Stimulated activated CD8-positive, alpha-beta memory T cell treated with anti-CD3 and anti-CD28 coated beads, Interleukin-7, amount 100 ng/mL, for 4 hours (primary cell): Measurements from ENCODE around the gene DEPDC5.

Experiments
- DNase-seq, 2 donors: peaks; one replicate each; pipeline ENCODE4 v3.0.0-alpha.2; 2020; ENCODE audit warnings: low read depth in 2 of 2

DEPDC5 gene

DNA sequence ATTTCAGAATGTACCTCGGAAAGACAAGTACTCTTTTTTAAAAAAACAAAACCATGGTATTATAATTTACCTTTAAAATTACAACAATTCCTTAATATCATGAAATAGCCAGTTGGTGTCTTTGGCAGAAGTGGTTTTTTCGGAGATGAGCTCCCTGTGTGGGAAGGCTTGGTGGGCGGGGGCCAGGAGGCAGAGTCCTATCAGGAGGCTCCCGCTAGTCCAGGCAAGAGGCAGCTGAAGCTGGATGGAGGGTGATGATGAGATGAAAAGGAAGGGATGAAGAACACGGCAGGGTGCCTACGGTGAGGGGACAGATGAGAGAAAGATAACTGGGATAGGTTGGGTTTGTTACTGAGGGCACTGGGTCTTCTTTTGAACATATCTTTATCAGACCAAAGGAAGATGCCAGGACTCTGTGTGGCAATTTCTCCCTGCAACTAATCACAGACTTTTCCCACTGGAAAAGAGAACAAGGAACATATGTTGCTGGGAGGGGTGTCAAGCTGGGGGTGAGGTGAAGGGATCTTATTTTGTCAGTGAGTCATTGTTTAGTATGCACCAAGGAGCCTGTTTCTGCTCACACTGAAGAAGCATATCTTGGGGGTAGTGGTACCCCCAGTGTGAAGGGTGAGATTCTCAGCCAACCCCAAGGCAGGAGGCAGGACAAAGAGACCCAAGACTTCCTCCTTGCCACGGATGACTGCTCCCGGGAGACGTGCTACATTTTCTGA lies 99.0 kb downstream of the DEPDC5 start:
- no peak for DNase-seq

- no peak for DNase-seq
Observed at GRCh38 chr22:31853736-31854495, 100.1 kb downstream of the DEPDC5 start.

DNA sequence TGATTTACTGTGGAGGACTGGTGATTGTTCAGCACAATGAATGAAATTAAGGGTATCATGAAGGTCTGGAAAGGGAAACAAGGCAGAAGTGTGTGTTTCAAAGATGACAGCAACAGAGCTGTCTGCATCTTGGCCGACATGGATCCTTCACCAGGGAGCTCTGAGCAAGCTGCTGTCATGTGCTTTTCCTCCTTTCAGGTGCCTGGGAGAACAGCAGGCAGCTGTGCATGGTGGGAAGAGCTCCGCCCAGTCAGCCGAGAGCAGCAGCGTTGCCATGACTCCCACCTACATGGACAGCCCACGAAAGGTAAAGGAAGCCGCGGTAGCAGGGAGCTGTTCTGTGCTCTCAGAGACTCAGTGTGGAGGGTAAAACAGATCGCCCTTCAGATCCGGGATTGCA lies 103.4 kb downstream of the DEPDC5 start:
- no peak for DNase-seq

- DNase-seq, result no peak
Observed at GRCh38 chr22:31861226-31861840, 107.5 kb downstream of the DEPDC5 start.

DNA sequence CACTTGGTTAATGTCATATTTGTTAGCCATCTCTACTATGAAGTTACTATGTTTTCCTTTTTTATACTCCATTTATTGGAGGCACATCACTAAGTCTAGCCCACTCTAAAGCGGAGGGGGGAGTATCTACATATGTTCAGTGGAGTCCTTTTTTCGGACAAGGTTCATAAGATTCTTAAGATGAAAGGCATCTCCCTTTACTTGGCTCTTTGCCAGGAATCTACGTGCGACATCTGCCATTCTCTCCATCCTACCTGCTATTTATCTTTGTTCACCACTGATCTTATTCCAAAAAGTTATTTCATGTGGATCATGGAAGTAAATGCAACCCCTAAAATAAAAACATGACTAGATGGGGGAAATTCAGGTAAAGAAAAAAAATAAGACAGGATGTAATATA lies 113.1 kb downstream of the DEPDC5 start:
- no peak for DNase-seq

- DNase-seq, result no peak
Observed at GRCh38 chr22:31867386-31868153, 113.8 kb downstream of the DEPDC5 start.

DNA sequence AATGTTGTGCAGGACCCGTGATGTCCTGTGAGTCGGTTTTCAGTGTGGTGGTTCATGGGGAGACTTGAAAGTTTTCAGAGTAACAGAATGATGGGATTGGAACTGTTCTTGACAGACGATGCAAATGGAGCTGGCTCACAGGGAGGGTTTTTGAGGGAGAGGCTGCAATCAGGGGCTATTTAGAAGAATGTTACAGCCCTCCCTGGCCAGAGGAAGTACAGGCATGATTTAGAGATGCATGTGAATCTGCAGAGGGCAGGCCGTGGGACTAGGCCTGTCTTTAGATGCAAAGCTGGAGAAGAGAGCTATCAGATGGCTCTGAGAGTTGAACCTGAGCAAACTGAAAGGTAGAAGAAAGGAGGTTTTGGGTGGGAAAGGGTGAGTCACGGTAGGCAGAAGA lies 115.9 kb downstream of the DEPDC5 start:
- DNase-seq, result no peak

DNA sequence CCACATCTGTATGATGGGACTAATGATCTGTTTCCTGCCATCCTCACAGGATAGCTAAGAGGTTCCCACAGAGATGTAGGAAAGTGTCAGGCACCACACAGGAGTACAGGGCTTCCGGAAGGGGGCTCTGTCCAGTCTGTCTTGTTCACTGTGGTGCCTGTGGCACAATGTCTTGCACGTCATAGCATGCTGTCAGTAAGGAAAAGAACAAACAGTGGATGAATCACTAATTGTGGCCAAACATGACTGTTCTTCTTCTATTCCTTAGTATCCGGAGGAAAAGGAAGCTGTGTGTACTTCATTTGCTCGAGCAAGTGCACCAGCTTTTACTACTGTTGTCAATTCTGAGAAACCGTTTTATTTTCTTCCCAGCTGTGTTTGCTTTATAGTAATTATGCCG lies 117.1 kb downstream of the DEPDC5 start:
- no peak for DNase-seq

- no peak for DNase-seq
Observed at GRCh38 chr22:31871480-31871879, 117.7 kb downstream of the DEPDC5 start.

- no peak for DNase-seq
Observed at GRCh38 chr22:31872209-31872608, 118.4 kb downstream of the DEPDC5 start.

GRCh38 chr22:31874821-31875220 lies 121.0 kb downstream of the DEPDC5 start:
- no peak for DNase-seq

DNA sequence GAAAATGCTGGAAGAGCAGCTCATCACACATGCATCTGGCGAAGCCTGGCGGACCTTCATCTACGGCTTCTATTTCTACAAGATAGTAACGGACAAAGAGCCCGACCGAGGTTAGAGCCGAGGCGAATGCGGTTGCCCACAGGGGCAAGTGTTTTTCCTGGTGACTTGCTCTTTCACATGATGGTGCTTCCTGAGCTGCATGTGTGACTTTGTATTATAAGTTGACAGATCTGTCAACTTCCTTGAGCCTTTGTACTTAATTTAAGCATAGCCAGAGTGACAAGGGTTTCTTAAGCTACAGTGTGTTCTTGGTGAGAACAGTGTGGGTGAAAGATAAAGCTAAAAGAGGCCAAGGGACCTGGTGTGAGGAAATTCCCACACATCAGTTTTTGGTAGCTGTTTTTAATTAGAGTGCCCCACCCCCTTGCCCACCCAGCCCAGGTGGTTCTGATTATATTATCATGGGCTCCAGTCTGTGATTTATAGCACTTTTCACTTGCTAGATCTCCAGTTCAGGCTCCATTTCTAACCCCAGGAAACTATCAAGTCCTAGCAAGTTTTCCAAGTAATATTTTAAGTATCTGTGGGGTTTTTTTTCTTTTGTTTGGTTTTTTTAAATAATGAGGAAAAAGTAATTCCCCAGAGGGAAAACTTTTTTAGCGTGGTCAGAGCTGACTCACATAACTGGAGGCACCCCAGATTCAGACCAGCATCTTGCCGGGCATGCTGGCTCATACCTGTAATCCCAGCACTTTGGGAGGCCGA lies 122.5 kb downstream of the DEPDC5 start:
- DNase-seq, result peak in 1 of 2 donors; percentile 3

GRCh38 chr22:31879585-31879984 lies 125.8 kb downstream of the DEPDC5 start:
- no peak for DNase-seq

GRCh38 chr22:31881200-31881599 lies 127.4 kb downstream of the DEPDC5 start:
- no peak for DNase-seq

DNA sequence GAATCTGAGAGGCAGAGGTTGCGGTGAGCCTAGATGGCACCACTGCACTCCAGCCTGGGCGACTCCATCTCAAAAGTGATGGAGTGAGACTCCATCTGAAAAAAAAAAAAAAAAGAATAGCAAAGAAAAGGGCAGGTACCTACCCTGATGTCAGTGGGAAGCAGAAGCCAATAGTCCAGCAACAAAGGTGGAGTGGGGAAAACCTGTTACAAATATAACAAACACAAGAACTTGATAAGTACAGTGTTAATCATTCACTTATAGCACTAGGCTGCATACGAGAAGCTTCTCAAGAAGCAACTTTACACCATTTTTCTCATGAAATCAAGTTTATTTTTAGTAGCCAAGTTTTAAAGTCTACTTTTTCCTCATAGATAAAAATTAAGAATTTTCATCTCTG lies 128.0 kb downstream of the DEPDC5 start:
- DNase-seq, result no peak

DNA sequence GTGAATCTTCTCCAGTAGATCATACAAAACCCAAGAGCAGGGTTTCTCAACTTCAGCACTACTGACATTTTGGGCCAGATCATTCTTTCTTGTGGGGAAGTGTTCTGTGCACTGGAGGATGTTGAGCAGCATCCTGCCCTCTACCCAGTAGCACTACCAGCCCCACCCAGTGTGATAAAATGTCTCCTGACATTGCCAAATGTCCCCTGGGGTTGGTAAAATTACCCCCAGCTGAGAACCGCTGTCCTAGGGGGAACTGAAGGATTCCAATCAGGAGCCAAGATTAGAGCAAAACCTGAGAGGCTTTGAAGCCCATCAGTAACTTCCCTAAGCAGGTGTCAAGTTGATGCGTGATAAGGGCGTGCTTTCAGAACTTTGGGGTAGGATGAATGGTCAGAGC lies 129.2 kb downstream of the DEPDC5 start:
- no peak for DNase-seq

DNA sequence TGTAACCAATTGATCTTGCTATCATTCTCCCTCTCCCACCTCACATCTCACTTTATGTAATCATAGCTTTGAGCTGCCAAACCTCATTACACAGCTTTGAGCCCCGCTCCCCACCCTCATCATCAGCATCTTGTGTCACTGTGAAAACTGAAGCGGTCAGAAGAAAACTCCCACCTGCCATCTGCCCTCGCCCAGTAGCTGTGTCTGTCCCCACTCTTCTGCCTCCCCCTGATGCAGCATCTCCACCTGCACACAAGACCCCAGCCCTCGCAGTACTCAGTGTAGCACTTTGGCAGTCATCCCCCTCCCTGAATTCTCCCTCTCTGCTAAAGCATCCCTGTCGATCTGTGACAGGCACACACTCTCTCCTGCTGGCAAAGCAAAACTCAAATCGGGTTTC lies 130.2 kb downstream of the DEPDC5 start:
- DNase-seq, result no peak

GRCh38 chr22:31891366-31892079 lies 137.7 kb downstream of the DEPDC5 start:
- DNase-seq, result no peak

GRCh38 chr22:31892080-31892433 lies 138.2 kb downstream of the DEPDC5 start:
- no peak for DNase-seq

DNA sequence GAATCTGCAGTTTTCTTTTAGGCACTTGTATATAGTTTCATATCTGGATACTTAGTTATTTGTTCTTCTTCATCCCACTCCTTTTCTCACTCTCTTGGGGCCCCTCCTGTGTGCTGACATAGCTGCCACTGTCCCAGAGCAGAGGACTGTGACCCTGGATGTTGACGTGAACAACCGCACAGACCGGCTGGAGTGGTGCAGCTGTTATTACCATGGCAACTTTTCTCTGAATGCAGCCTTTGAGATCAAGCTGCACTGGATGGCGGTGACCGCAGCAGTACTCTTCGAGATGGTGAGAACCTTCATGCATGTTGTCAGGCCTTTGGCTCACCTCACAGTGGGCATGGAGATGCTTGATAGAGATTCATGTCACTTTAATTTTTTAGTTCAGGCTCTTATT lies 139.6 kb downstream of the DEPDC5 start:
- no peak for DNase-seq
